ENCODE data around the gene THBS2.

THBS2 gene

GRCh38 chr6:169277619-169278018 lies 24.0 kb upstream of the THBS2 start:
- Histone ChIP-seq H3F3A (ENCODE audit: insufficient read depth, low read length) (no peaks in the 10 kb centered on the region), H3K9me3 (ENCODE audit: low read length) (no peaks in the 10 kb centered on the region), H3K9me2 (ENCODE audit: low read depth, low read length) (no peaks in the 10 kb centered on the region), H3K27me3 (ENCODE audit: insufficient read depth, low read length) (no peaks in the 10 kb centered on the region), H2AFZ (ENCODE audit: low read length) (no peak overlapping the region), H3K4me2 (ENCODE audit: low read length) (no peak overlapping the region), H3K4me1 (ENCODE audit: insufficient read depth, low read length, severe bottlenecking) (no peaks in the 10 kb centered on the region), H3K79me2 (ENCODE audit: insufficient read depth, low read length) (no peaks in the 10 kb centered on the region), H3K27ac (ENCODE audit: low read depth, low read length, poor library complexity, severe bottlenecking) (no peak overlapping the region), H3K4me3 (ENCODE audit: low read depth, low read length, poor library complexity, severe bottlenecking) (no peak overlapping the region), H3K9ac (ENCODE audit: low read length) (no peak overlapping the region), H3K36me3 (ENCODE audit: insufficient read depth, low read length) (no peaks in the 10 kb centered on the region), H4K20me1 (ENCODE audit: insufficient read depth, low read length) (no peaks in the 10 kb centered on the region)
- TF ChIP-seq CTCF (IDR thresholded peaks at IDR 0.05; ENCODE audit: low read length) (no peak), EZH2 (IDR thresholded peaks at IDR 0.05; ENCODE audit: borderline replicate concordance, low read length) (no peak)

- Histone ChIP-seq H3K9me3 (ENCODE audit: low read length) (no peaks in the 10 kb centered on the region), H3F3A (ENCODE audit: insufficient read depth, low read length) (no peaks in the 10 kb centered on the region), H3K4me2 (ENCODE audit: low read length) (no peak overlapping the region), H3K79me2 (ENCODE audit: insufficient read depth, low read length) (no peaks in the 10 kb centered on the region), H3K4me3 (ENCODE audit: low read depth, low read length, poor library complexity, severe bottlenecking) (no peak overlapping the region), H2AFZ (ENCODE audit: low read length) (no peak overlapping the region), H4K20me1 (ENCODE audit: insufficient read depth, low read length) (no peaks in the 10 kb centered on the region), H3K27me3 (ENCODE audit: insufficient read depth, low read length) (no peaks in the 10 kb centered on the region), H3K27ac (ENCODE audit: low read depth, low read length, poor library complexity, severe bottlenecking) (no peak overlapping the region), H3K9ac (ENCODE audit: low read length) (no peak overlapping the region), H3K9me2 (ENCODE audit: low read depth, low read length) (no peaks in the 10 kb centered on the region), H3K4me1 (ENCODE audit: insufficient read depth, low read length, severe bottlenecking) (no peaks in the 10 kb centered on the region), H3K36me3 (ENCODE audit: insufficient read depth, low read length) (no peaks in the 10 kb centered on the region)
- TF ChIP-seq EZH2 (IDR thresholded peaks at IDR 0.05; ENCODE audit: borderline replicate concordance, low read length) (no peak), CTCF (IDR thresholded peaks at IDR 0.05; ENCODE audit: low read length) (no peak)
Measured at GRCh38 chr6:169274781-169275180, 21.1 kb upstream of the THBS2 start.

GRCh38 chr6:169273511-169273910 lies 19.9 kb upstream of the THBS2 start:
- no peaks in the 10 kb centered on the region for H3K9me3 ChIP-seq (ENCODE audit: low read length)

More at GRCh38 chr6:169273511-169273910, 19.9 kb upstream of the THBS2 start:
- no peak overlapping the region for H2AFZ ChIP-seq (ENCODE audit: low read length)
- TF ChIP-seq CTCF (IDR thresholded peaks at IDR 0.05; ENCODE audit: low read length) = no peak
- no peak for TF ChIP-seq EZH2 (IDR thresholded peaks at IDR 0.05; ENCODE audit: borderline replicate concordance, low read length)
- no peak overlapping the region for H3K4me2 ChIP-seq (ENCODE audit: low read length)
- no peak overlapping the region for H3K9ac ChIP-seq (ENCODE audit: low read length)
- no peaks in the 10 kb centered on the region for H3K27me3 ChIP-seq (ENCODE audit: insufficient read depth, low read length)
- H3K4me1 ChIP-seq (ENCODE audit: insufficient read depth, low read length, severe bottlenecking) = no peaks in the 10 kb centered on the region
- no peaks in the 10 kb centered on the region for H3K36me3 ChIP-seq (ENCODE audit: insufficient read depth, low read length)
- no peaks in the 10 kb centered on the region for H3K79me2 ChIP-seq (ENCODE audit: insufficient read depth, low read length)
- no peaks in the 10 kb centered on the region for H3F3A ChIP-seq (ENCODE audit: insufficient read depth, low read length)
- H3K4me3 ChIP-seq (ENCODE audit: low read depth, low read length, poor library complexity, severe bottlenecking) = no peak overlapping the region
- no peaks in the 10 kb centered on the region for H3K9me2 ChIP-seq (ENCODE audit: low read depth, low read length)
- no peaks in the 10 kb centered on the region for H4K20me1 ChIP-seq (ENCODE audit: insufficient read depth, low read length)
- no peak overlapping the region for H3K27ac ChIP-seq (ENCODE audit: low read depth, low read length, poor library complexity, severe bottlenecking)

Measured in OCI-LY1 (cell line).